Hepatocyte (in vitro differentiated cells): ENCODE measurements around the gene SOX6. TPM values are rescaled to one million over a fixed set of nuclear protein-coding genes. Genes with fewer than 3 reads are reported as not detected.

ENCODE experiments used
- DNase-seq: peaks from one replicate; pipeline ENCODE4 v3.0.0-alpha.2; 2016; ENCODE audit warnings: low spot score
- H2AFZ ChIP-seq: fragments of 200-600 bp; sonication (generic); 2 replicates; pipeline ENCODE4 v1.6.0; 2016; ENCODE audit warnings: antibody characterized with exemption, mild to moderate bottlenecking
- H3K27ac ChIP-seq: fragments of 200-600 bp; sonication (generic); 2 replicates; pipeline ENCODE4 v1.5.1; 2016; ENCODE audit warnings: mild to moderate bottlenecking
- H3K27me3 ChIP-seq: fragments of 200-600 bp; sonication (generic); 2 replicates; pipeline ENCODE4 v1.6.1; 2016
- H3K36me3 ChIP-seq: fragments of 200-600 bp; sonication (generic); replicated peaks from 2 replicates; pipeline ENCODE4 v1.5.1; 2016; ENCODE audit warnings: low read depth; ENCODE audit not compliant: insufficient read depth
- H3K4me1 ChIP-seq: fragments of 200-600 bp; sonication (generic); 2 replicates; pipeline ENCODE4 v1.5.1; 2016; ENCODE audit warnings: mild to moderate bottlenecking, moderate library complexity; ENCODE audit not compliant: insufficient read depth
- H3K4me2 ChIP-seq: fragments of 200-600 bp; sonication (generic); 2 replicates; pipeline ENCODE4 v1.6.0; 2016
- H3K4me3 ChIP-seq: fragments of 200-600 bp; sonication (generic); 2 replicates; pipeline ENCODE4 v1.5.1; 2016; ENCODE audit warnings: mild to moderate bottlenecking
- H3K79me2 ChIP-seq: fragments of 200-600 bp; sonication (generic); 2 replicates; pipeline ENCODE4 v1.6.0; 2017; ENCODE audit warnings: mild to moderate bottlenecking
- H3K9me2 ChIP-seq: fragments of 200-600 bp; sonication (generic); replicated peaks from 2 replicates; pipeline ENCODE4 v1.6.0; 2017; ENCODE audit warnings: mild to moderate bottlenecking; ENCODE audit not compliant: insufficient read depth
- H3K9me3 ChIP-seq: fragments of 200-600 bp; sonication (generic); 2 replicates; pipeline ENCODE4 v1.5.1; 2016; ENCODE audit warnings: low read depth, mild to moderate bottlenecking
- H4K20me1 ChIP-seq: fragments of 200-600 bp; sonication (generic); 2 replicates; pipeline ENCODE4 v1.6.0; 2016; ENCODE audit warnings: mild to moderate bottlenecking; ENCODE audit not compliant: insufficient read depth, poor library complexity, severe bottlenecking
- EZH2 ChIP-seq: fragments of 200-600 bp; sonication (generic); IDR thresholded peaks from 2 replicates; pipeline ENCODE4 v1.6.1; 2016; ENCODE audit warnings: antibody characterized with exemption, mild to moderate bottlenecking, borderline replicate concordance
- EZH2phosphoT487 ChIP-seq: fragments of 200-600 bp; sonication (generic); IDR thresholded peaks from one replicate; pipeline ENCODE4 v1.6.1; 2018; ENCODE audit warnings: antibody characterized with exemption, mild to moderate bottlenecking, low read depth, moderate library complexity; ENCODE audit not compliant: unreplicated experiment, severe bottlenecking
- WGBS: methylation state at CpG from one replicate; pipeline ENCODE4 v1.1.6; 2016; ENCODE audit warnings: low lambda C conversion rate; ENCODE audit errors: missing lambda C conversion rate; 5-methylcytosine and 5-hydroxymethylcytosine counted together
- polyA plus RNA-seq: library from polyadenylated mRNA; unstranded; fragments of >200 nt; fragmentation: Nextera tagmentation; extraction: Ambion mirVana; gene quantifications from 2 replicates; pipeline ENCODE4 v1.2.1, GENCODE V29; 2016
- total RNA-seq: library from RNA; depleted of rRNA; stranded (reverse); fragments of >200 nt; gene quantifications from 2 replicates; pipeline ENCODE4 v1.2.3, GENCODE V29; 2014
- TF ChIP-seq, protein P1 (sequence below): fragments of 200-600 bp; sonication (generic); IDR thresholded peaks from 2 replicates; pipeline ENCODE4 v1.5.1; 2016; ENCODE audit warnings: antibody characterized with exemption, mild to moderate bottlenecking; ENCODE audit not compliant: poor library complexity

SOX6 gene
- total and polyA plus RNA-seq, 2 experiments from 2014 or later, result 23.2 to 75.7 TPM

DNA sequence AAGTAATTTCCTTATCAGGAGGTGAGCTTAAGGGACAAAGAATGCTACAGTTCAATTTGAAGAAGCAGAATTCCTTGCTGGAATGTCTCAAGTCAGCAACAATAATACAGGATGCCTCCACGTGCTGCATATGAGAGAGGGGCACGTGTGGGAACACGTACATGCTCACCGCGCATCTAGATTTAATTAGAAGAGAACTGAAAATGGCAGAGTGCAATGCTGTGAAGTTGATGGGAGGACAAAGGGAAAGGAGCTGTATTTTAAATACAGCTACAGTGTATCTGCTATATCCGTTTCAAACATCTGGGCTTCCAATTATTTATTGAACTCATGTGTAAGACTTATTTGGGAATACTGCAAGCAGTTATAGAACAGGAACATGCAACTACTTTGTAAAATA, 328.7 kb downstream of the SOX6 start:
- H3K4me3 ChIP-seq, result no peak overlapping the region
- TF ChIP-seq EZH2, result no peak
- TF ChIP-seq, protein P1, sequence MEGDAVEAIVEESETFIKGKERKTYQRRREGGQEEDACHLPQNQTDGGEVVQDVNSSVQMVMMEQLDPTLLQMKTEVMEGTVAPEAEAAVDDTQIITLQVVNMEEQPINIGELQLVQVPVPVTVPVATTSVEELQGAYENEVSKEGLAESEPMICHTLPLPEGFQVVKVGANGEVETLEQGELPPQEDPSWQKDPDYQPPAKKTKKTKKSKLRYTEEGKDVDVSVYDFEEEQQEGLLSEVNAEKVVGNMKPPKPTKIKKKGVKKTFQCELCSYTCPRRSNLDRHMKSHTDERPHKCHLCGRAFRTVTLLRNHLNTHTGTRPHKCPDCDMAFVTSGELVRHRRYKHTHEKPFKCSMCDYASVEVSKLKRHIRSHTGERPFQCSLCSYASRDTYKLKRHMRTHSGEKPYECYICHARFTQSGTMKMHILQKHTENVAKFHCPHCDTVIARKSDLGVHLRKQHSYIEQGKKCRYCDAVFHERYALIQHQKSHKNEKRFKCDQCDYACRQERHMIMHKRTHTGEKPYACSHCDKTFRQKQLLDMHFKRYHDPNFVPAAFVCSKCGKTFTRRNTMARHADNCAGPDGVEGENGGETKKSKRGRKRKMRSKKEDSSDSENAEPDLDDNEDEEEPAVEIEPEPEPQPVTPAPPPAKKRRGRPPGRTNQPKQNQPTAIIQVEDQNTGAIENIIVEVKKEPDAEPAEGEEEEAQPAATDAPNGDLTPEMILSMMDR, result no peak
- TF ChIP-seq EZH2phosphoT487, result no peak
- WGBS, result 47% methylated on average over 6 of the region's 6 CpGs

DNA sequence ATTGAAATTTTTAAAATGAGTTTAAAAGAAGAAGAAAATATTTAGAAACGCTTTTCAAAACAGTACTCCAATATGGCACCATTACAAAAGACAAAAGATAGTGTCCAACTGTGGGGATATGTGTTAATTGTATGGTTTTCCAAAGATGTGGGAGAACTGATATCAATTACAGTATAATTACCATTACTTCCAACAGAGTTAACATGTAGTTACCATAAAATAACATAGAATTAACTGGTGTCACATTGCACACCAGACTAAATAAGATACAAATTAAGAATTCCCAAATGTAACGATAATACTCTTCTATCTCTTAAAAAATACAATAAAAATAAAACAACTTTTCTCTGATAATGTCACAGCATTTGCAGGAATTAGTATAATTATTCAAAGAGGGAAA, 329.5 kb downstream of the SOX6 start:
- H4K20me1 ChIP-seq, result no peaks in the 10 kb centered on the region
- no peaks in the 10 kb centered on the region for H3K9me3 ChIP-seq
- TF ChIP-seq EZH2phosphoT487 (no peak), EZH2 (no peak)
- TF ChIP-seq, protein P1, result no peak
- no peak overlapping the region for H2AFZ ChIP-seq
- H3K36me3 ChIP-seq, result no peaks in the 10 kb centered on the region
- no peaks in the 10 kb centered on the region for H3K9me2 ChIP-seq
- no peak for DNase-seq
- no peak overlapping the region for H3K4me2 ChIP-seq
- no peaks in the 10 kb centered on the region for H3K4me1 ChIP-seq
- H3K27ac ChIP-seq, result no peak overlapping the region
- H3K79me2 ChIP-seq, result no peaks in the 10 kb centered on the region
- H3K4me3 ChIP-seq, result no peak overlapping the region
- H3K27me3 ChIP-seq, result no peaks in the 10 kb centered on the region
- 94% methylated on average over 2 of the region's 2 CpGs for WGBS

More for the DNA sequence above, 328.7 kb downstream of the SOX6 start:
- Histone ChIP-seq H2AFZ (no peak overlapping the region), H3K9me3 (no peaks in the 10 kb centered on the region), H3K27ac (no peak overlapping the region), H3K27me3 (no peaks in the 10 kb centered on the region), H3K36me3 (no peaks in the 10 kb centered on the region), H3K4me2 (no peak overlapping the region), H3K4me1 (no peaks in the 10 kb centered on the region), H3K9me2 (no peaks in the 10 kb centered on the region), H3K79me2 (no peaks in the 10 kb centered on the region), H4K20me1 (no peaks in the 10 kb centered on the region)
- no peak for DNase-seq

DNA sequence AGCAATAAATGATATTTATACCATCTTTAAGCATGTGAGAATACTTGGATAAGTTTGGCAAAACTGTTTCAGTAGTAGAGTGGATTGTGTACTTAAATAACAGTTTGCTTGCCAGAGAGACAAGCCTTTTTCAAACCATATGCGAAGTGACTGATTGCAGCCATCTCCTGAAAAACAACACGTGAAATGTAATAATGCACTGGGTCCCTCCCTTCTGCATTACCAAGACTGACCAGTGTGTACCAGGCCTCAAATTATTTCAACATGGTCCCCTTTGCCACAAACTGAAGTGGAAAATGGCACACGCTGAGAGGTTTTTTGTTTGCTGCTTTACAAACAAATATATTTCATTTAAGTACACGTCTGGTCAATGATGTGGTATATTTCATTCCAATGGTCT, 337.4 kb downstream of the SOX6 start:
- H3K4me3 ChIP-seq, result no peak overlapping the region
- no peak overlapping the region for H2AFZ ChIP-seq
- H3K79me2 ChIP-seq, result no peaks in the 10 kb centered on the region
- H3K9me2 ChIP-seq, result no peaks in the 10 kb centered on the region
- H3K27ac ChIP-seq, result no peak overlapping the region
- no peaks in the 10 kb centered on the region for H3K9me3 ChIP-seq
- TF ChIP-seq EZH2phosphoT487 (no peak), EZH2 (no peak)
- TF ChIP-seq, protein P1, result no peak
- H3K27me3 ChIP-seq, result no peaks in the 10 kb centered on the region
- H3K4me1 ChIP-seq, result no peaks in the 10 kb centered on the region
- no peaks in the 10 kb centered on the region for H3K36me3 ChIP-seq
- 75% methylated on average over 4 of the region's 4 CpGs for WGBS
- no peak for DNase-seq
- no peak overlapping the region for H3K4me2 ChIP-seq
- H4K20me1 ChIP-seq, result no peaks in the 10 kb centered on the region

DNA sequence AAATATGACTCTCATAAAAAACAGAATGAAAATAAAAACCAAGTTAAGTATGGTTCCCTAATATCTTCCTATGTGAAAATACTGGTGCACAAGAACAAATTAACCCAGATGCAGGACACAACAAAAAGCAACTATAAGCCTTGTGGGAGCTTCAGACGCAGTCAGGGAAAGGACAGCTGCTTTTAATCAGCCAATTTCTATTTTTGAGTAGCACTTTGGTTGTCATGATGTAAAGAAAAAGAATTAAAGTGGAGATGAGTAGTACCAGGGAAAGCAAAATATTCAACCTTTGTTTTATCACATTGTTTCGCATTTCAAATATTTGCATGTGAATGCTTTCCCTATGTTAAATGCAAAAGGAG, 339.9 kb downstream of the SOX6 start:
- Histone ChIP-seq H3K27me3 (no peaks in the 10 kb centered on the region), H3K9me2 (no peaks in the 10 kb centered on the region), H3K9me3 (no peaks in the 10 kb centered on the region), H3K79me2 (no peaks in the 10 kb centered on the region), H3K27ac (no peak overlapping the region), H2AFZ (no peak overlapping the region), H4K20me1 (no peaks in the 10 kb centered on the region), H3K4me1 (no peaks in the 10 kb centered on the region), H3K36me3 (no peaks in the 10 kb centered on the region), H3K4me3 (no peak overlapping the region), H3K4me2 (no peak overlapping the region)
- WGBS, result 84% methylated on average over 2 of the region's 2 CpGs
- TF ChIP-seq, protein P1, result no peak
- TF ChIP-seq EZH2, result no peak
- TF ChIP-seq EZH2phosphoT487, result no peak
- DNase-seq, result no peak
